Gastroesophageal sphincter (tissue), 3 donors: ENCODE measurements around the gene LTBP1.

Experiments
- EP300 ChIP-seq: sonication (generic); formaldehyde crosslinking; IDR thresholded peaks from one replicate; pipeline ENCODE4 v1.6.1; 2017; ENCODE audit warnings: antibody characterized with exemption, mild to moderate bottlenecking
- POLR2AphosphoS5 ChIP-seq: sonication (generic); formaldehyde crosslinking; IDR thresholded peaks from one replicate; pipeline ENCODE4 v1.6.1; 2017; ENCODE audit warnings: antibody characterized with exemption
- TF ChIP-seq, protein P1 (sequence below), 4 experiments: fragments of 200-600 bp in 2 of 4; fragments of 450-650 bp in 2 of 4; sonication (generic) in 1 of 4; IDR thresholded peaks; one replicate each; pipeline ENCODE4 v1.5.1; 2017 to 2019; ENCODE audit warnings: antibody characterized with exemption in 4 of 4, mild to moderate bottlenecking in 2 of 4, moderate library complexity in 2 of 4

DNA sequence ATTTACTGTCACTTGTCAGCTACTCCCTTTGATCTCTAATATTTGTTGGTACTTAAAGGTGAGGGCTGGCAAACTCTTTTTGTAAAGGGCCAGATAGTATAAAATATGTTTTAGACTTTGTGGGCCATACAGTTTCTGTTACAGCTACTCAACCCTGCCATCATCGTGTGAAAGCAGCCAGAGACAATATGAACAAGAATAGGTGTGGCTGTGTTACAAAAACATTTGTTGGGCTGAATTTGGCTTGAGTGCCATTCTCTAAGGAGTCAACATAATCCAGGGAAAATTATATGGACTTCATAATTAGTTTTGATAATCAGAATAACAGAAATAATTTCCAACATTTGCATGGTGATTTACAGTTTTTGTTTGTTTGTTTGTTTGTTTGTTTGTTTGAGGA is 190.6 kb downstream of the LTBP1 start:
- TF ChIP-seq POLR2AphosphoS5 (no peak), EP300 (no peak)
- TF ChIP-seq, protein P1, sequence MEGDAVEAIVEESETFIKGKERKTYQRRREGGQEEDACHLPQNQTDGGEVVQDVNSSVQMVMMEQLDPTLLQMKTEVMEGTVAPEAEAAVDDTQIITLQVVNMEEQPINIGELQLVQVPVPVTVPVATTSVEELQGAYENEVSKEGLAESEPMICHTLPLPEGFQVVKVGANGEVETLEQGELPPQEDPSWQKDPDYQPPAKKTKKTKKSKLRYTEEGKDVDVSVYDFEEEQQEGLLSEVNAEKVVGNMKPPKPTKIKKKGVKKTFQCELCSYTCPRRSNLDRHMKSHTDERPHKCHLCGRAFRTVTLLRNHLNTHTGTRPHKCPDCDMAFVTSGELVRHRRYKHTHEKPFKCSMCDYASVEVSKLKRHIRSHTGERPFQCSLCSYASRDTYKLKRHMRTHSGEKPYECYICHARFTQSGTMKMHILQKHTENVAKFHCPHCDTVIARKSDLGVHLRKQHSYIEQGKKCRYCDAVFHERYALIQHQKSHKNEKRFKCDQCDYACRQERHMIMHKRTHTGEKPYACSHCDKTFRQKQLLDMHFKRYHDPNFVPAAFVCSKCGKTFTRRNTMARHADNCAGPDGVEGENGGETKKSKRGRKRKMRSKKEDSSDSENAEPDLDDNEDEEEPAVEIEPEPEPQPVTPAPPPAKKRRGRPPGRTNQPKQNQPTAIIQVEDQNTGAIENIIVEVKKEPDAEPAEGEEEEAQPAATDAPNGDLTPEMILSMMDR (IDR thresholded peaks at IDR 0.05) = no peak
